ENCODE data around the gene RABEPK. TPM values are rescaled to one million over a fixed set of nuclear protein-coding genes. Genes with fewer than 3 reads are reported as not detected.
"Not testable (repeated sequence)": the region's sequence is repeated elsewhere in the genome, so short reads cannot be mapped to it uniquely, and the experiment has no call there.

Gene RABEPK
- total RNA-seq, 1 donor from 2014 or later: 10.5 TPM

DNA sequence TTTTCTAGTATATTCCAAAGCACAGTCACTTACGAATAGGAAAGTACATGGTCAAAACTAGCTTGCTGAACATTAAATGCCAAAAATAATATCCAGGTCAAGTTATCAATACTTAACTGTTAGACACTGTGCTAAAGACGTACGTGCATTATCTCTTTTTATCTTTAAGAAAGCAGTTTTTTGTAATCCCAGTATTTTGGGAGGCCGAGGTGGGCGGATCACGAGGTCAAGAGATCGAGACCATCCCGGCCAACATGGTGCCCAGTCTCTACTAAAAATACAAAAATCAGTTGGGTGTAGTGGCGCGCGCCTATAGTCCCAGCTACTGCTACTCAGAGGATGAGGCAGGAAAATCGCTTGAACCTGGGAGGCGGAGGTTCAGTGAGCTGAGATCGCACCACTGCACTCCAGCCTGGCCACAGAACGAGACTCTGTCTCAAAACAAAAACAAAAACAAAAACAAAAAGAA is 43.5 kb downstream of the RABEPK start:
- DNase-seq (ENCODE audit: low spot score): no peak

DNA sequence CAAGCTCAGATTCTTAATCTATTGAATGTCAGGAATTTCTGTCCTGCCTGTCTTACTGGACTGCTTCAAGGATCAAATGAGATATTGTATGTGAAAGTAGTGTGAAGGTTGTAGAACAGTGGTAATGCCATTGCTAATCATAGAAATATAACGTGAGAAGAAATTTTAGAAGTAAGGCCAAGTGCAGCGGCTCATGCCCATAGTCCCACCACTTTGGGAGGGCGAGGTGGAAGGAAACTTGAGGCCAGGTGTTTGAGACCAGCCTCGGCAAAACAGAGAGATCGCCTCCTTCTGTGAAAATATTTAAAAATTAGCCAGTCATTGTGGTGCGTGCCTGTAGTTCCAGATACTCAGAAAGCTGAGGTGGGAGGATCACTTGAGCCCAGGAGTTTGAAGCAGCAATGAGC is 45.9 kb downstream of the RABEPK start:
- no peak for DNase-seq (ENCODE audit: low spot score)

DNA sequence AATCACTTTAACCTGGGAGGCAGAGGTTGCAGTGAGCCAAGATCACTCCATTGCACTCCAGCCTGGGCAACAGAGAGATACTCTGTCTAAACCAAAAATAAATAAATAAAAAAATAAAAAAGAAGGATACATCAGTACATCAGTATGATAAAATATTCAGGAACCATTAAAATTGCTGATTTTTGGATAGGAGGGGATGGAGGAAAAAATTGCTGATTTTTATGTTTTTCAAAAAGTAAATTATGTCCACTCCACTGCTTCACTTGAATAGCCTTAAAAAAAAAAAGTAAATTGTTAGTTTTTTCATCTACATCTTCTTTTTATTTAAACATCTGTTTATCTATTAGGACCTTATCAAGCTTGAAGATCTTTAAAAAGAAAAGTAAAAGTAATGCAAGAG is 53.9 kb downstream of the RABEPK start:
- no peak for DNase-seq (ENCODE audit: low spot score)

DNA sequence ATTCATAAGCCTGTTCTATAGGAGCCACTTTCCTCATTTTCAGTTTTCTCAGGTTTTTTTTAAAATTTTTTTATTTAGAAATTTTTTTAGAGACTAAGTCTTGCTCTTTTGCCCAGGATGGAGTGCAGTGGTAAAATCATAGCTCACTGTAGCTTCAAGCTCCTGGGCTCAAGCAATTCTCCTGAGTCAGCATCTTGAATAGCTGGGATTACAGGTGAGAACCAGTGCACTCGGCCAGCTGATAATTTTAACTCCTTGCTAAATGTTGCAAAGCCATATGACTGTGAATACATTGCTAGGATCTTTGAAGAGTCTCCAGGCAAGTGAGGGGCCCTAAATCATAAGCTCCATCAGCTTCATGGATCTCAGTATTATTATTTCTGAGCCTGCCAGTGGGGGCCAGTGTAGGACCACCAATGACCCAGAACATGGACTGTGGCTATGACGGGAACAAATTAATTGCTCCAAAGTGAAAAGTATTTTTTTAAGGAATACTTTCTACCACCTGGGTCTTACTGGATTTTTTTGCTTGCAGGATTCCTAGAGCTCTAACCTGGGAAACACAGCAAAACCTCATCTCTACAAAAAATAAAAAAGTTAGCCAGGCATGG is 55.5 kb downstream of the RABEPK start:
- DNase-seq (ENCODE audit: low spot score): no peak

DNA sequence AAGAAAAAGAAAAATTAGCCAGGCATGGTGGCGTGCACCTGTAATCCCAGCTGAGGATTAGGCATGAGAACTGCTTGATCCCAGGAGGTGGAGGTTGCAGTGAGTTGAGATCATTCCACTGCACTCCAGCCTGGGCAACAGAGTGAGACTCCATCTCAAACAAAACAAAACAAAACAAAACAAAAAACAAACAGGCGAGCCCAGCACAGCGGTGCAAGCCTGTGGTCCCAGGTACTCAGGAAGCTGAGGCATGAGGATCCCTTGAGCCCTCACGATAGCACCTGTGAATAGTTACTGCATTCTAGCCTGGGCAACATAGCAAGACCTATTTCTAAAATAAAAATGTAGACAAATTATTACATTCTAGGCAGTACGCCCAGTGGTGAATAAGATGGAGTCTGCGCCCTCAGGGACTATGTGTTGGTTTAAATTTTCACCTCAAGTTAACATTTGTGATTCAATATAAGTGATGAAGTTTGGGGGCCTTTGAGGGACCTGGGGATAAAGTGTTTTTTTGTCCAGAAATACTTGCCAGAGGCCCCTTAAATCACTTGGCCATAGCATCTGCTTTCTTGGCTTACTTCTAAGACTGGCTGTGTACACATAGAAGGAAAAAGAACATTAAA is 57.9 kb downstream of the RABEPK start:
- no peak for DNase-seq (ENCODE audit: low spot score)

GRCh38 chr9:125258832-125259534 is 58.6 kb downstream of the RABEPK start:
- DNase-seq (ENCODE audit: low spot score): no peak

DNA sequence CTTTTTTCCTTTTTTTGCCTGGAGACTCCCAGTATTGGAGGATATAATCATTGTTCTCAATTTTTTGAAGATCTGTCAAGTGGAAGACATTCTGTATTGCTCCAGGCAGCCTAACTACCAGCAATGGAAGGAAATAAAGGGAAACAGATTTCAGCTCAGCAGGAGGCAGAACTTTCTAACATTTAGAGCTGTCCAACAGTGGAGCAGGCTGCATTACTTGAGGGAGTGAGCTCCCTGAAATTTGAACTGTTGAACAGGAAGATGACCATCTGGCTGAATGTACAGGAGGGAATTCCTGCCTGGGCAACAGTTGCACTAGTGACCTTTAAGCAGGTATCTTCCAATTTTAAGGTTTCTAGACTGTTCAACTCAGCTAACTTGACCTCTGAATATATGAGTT is 60.2 kb downstream of the RABEPK start:
- no peak for DNase-seq (ENCODE audit: low spot score)

GRCh38 chr9:125261501-125262293 is 61.4 kb downstream of the RABEPK start, which contains the start of gene GAPVD1:
Gene GAPVD1 (plus strand): TSS chr9:125261826. CDS start chr9:125298922, 37,096 bp downstream.
- peak; percentile 84 for DNase-seq (ENCODE audit: low spot score)

- no peak for DNase-seq (ENCODE audit: low spot score)
Observed at GRCh38 chr9:125262294-125262991, 62.1 kb downstream of the RABEPK start.

GRCh38 chr9:125264068-125264467 is 63.7 kb downstream of the RABEPK start:
- not testable (repeated sequence) for DNase-seq (ENCODE audit: low spot score)

DNA sequence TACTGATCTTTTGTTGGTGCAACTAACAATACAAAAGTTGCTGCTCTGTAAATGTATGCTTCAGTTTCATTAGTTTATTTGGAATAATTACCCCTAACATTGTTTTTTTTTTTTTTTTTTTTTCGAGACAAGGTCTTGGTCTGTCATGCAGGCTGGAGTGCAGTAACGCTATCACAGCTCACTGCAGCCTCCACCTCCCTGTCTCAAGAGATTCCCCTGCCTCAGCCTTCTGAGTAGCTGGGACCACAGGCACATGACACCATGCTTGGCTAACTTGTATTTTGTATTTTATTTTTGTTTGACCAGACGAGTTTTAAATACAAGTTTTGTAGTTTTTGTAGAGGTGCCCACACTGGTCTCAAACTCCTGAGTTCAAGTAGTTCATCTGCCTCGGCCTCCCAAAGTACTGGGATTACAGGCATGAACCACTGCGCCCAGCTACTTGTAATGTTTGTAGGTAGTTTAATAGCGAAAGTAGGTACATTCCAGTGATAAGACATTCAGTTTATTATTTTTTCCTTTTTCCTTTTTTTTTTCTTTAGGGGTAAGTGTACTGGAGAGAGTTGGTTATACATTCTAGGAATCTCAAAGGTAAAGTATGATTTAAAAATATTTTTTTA is 68.2 kb downstream of the RABEPK start:
- no peak for DNase-seq (ENCODE audit: low spot score)

- DNase-seq (ENCODE audit: low spot score): no peak
Observed at GRCh38 chr9:125269014-125269397, 68.7 kb downstream of the RABEPK start.

DNA sequence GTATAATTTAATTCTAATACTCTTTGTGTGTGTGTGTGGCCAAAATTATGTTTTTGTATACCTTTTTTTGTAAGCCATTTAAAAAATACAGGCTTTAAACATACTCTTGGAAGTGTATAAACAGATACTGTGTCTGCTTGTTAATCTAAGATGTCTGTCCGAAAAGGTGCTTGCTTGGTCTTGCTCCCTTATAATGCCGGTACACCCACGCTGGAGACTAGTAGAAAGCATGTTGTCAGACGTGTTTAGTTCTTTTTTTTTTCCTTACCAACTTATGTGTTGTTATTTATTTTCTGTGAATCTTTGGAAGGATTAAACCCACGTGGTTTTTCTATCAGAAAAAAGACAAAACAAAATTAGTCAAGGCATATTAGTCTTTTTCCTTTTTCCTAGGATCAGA is 70.7 kb downstream of the RABEPK start:
- no peak for DNase-seq (ENCODE audit: low spot score)

GRCh38 chr9:125272697-125273096 is 72.4 kb downstream of the RABEPK start:
- peak; percentile 54 for DNase-seq (ENCODE audit: low spot score)

GRCh38 chr9:125276771-125277170 is 76.4 kb downstream of the RABEPK start:
- DNase-seq (ENCODE audit: low spot score): no peak

GRCh38 chr9:125277411-125277810 is 77.1 kb downstream of the RABEPK start:
- DNase-seq (ENCODE audit: low spot score): no peak

- no peak for DNase-seq (ENCODE audit: low spot score)
Observed at GRCh38 chr9:125280945-125281344, 80.6 kb downstream of the RABEPK start.

Data from mucosa of gallbladder (tissue), 1 donor.